ENCODE data around the gene LDB2.
A peak's percentile ranks its signal among the peaks of the same experiment; 100 is the strongest.
"Not testable (repeated sequence)": the region's sequence is repeated elsewhere in the genome, so short reads cannot be mapped to it uniquely, and the experiment has no call there.

Gene LDB2

GRCh38 chr4:16636912-16637630, 261.4 kb downstream of the LDB2 start:
- no peak for DNase-seq

- DNase-seq: no peak
These were observed 262.1 kb downstream of the LDB2 start for GRCh38 chr4:16636304-16636703.

DNA sequence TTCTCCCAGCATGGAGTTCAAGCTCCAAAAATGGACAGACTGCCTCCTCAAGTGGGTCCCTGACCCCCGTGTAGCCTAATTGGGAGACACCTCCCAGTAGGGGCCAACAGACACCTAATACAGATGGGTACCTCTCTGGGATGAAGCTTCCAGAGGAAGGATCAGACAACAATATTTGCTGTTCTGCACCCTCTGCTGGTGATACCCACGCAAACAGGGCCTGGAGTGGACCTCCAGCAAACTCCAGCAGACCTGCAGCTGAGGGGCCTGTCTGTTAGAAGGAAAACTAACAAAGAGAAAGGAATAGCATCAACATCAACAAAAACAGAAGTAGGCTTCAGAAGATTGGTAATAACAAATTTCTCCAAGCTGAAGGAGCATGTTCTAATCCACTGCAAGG, 269.2 kb downstream of the LDB2 start:
- DNase-seq: not testable (repeated sequence)

GRCh38 chr4:16628835-16629234, 269.6 kb downstream of the LDB2 start:
- not testable (repeated sequence) for DNase-seq

DNA sequence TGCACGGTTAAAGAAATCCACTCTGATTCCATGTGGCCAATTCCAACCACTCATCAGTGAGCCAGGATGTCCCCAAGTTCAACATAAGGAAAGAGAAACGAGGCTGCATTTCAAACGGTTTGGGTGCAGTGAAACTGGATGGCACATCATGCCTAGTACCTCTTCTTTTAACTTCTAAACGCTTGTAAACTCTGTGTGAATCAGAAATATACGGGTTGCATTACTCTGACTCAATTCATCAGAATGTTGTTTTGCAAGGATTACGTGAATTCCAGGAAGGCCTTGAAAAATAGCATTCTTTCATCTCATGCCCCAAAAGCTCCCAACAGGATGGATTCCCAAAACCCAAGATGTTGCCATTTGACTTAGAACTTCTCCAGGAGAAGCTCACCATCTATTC, 270.4 kb downstream of the LDB2 start:
- DNase-seq: no peak

DNA sequence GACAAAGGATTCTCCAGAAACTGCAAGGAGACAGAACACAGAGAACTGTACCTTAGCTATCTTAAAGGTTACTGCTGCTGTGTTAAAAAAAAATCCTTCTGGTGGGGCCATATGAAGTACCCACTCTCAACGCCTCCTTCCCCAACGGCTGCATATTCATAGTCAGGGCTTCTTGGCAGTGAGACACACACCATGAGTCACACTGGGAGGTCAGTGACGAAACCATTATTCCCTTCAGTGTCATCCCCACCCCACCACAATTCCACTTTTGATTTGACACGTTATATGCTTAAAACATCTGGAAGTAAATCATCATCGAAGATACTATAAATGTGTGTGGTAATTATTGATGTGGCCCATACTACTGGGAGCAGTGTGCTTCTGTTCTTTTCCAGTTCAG, 271.5 kb downstream of the LDB2 start:
- no peak for DNase-seq

GRCh38 chr4:16622826-16623225, 275.6 kb downstream of the LDB2 start:
- no peak for DNase-seq

DNA sequence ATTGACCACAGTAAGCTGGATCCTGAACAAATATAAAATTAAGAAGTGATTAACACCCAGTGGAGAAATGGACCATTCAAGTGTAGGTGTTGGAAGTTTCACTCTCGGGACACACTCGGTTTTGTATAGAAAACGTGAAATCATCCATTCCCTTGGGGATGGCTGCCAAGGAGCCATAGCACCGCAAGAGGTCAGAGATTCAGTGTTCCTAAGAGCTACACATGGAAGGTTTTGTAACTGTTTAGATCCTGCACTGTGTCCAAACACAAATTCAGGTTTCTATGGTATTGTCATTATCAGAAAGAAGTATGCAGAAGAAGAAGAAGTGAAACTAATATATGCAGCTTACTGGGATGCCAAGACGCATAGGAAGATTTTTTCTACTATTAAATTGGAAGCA, 281.0 kb downstream of the LDB2 start:
- DNase-seq: no peak

- DNase-seq: no peak
These were observed 281.4 kb downstream of the LDB2 start for GRCh38 chr4:16617011-16617410.

DNA sequence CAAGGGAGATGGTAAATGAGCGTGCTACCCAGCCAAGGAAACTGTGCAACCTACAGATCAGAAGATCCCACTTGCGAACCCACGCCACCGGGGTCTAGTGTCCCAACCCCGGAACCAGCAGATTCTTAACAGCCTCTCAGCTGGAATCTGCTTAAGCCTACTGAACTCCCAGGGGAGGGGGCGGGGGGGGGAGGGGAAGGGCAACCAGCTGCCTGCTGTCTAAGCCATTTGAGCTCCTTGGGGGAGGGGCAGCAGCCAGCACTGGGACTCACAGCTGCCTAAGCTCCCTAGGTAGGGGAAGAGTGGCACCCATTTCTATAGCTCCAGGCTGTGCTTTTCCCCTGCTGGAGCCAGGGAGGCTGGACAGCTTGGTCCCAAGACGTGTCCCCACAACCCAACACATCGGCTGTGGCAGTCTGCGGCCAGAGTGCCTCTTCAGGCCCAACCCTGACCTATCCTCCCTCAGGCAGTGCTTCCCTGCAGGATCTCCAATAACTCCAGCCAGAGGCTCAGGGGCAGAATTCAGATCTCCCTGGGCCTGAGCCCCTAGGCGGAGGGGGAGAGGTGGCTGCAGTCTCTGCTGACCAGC, 289.2 kb downstream of the LDB2 start:
- no peak for DNase-seq

DNA sequence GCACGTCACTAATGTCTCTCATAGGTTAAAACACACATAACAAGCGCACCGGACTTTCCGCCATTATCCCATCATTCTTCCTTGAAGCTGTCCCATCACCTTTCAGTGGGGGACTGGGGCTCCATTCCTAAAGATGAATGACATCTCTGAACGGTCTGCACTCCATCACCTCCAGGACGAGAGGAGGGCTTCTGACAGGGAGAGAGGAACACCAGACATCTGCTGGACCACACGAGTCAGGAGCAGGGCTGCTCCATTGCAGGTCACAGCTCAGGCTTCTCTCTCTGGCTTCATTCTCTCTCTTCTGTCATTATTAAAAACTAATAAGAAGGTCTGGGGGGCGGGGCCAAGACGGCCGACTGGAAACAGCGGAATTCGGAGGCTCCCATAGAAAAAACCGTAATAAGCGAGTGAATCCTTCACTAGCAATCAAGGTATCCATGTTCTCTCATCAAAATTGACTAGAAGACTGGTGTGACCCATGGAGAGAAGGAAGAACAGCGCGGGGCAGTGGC, 289.8 kb downstream of the LDB2 start:
- no peak for DNase-seq

- peak; percentile 51 for DNase-seq
These were observed 290.3 kb downstream of the LDB2 start for GRCh38 chr4:16608123-16608522.

- DNase-seq: no peak
These were observed 291.0 kb downstream of the LDB2 start for GRCh38 chr4:16607241-16608066.

DNA sequence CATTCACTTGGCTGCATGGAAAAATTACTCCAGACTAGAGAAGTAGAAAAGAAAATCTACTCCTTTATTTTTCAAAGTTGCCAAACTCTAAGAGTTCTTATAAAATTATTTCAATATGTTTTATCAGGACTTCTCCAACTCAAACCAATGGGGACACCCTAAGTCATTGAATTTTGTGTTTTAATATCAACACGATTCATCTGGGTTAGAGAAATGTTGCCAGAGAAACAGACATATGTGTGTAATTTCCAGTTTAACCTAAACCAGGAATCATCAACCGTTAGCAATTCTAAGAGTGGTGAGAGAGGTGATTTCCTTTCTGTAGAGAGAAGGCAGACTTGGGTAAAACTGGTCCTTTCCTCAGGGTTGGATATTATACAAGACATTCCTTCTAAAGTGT, 291.8 kb downstream of the LDB2 start:
- no peak for DNase-seq

GRCh38 chr4:16603178-16603577, 295.3 kb downstream of the LDB2 start:
- no peak for DNase-seq

- DNase-seq: no peak
These were observed 299.7 kb downstream of the LDB2 start for GRCh38 chr4:16598597-16599206.

DNA sequence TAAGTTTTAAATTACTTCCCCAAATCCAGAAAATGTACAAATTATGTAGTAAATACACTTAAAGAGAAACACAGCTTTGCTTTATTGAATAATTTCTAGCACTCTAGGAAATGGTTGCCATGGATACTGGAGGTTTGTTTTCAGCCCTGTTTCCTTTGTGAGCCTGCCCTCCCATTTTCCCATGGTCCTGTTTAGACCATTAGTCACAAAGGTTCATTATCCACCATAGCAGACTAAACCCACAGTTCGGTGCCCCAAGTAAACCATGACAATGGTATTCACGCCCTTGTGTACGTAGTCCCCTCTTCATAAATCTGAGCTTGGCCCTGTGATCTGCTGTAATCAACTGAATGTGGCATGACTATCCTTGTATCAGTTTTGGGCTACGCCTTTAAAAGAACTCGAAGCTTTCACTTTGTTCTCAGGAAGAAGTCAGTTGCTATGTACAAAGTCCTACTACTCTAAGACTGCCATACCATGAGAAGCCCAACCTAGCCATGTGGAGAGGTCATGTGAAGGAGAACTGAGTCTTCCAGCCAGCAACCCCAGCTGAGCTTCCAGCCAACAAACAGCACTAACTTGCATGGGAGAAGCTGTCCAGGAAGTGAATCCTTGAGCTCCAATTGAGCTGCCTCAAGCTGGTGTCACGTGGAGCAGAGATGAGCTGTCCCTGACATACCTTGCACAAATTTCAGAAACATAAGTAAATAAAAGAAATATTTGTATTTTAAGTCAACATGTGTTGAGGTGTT, 300.4 kb downstream of the LDB2 start:
- DNase-seq: peak; percentile 43

- no peak for DNase-seq
These were observed 301.0 kb downstream of the LDB2 start for GRCh38 chr4:16597443-16597842.

GRCh38 chr4:16596267-16596666, 302.2 kb downstream of the LDB2 start:
- DNase-seq: no peak

- no peak for DNase-seq
These were observed 304.3 kb downstream of the LDB2 start for GRCh38 chr4:16594128-16594527.

- no peak for DNase-seq
These were observed 305.1 kb downstream of the LDB2 start for GRCh38 chr4:16593386-16593785.

GRCh38 chr4:16591272-16591826, 307.1 kb downstream of the LDB2 start:
- no peak for DNase-seq

Measured in right hindlimb (tissue), 1 donor.